K562 (cell line): ENCODE results near the gene ABCG5. TPM values are rescaled to one million over a fixed set of nuclear protein-coding genes. Genes with fewer than 3 reads are reported as not detected.

ENCODE experiments used
- CC2D1A ChIP-seq: fragments of 450-650 bp; IDR thresholded peaks from 2 replicates; pipeline ENCODE4 v1.6.1; 2017; ENCODE audit warnings: mild to moderate bottlenecking
- GABPB1 ChIP-seq: sonication (generic); formaldehyde crosslinking; IDR thresholded peaks from 2 replicates; pipeline ENCODE4 v1.8.0; 2022; ENCODE audit warnings: mild to moderate bottlenecking, missing genetic modification reagents
- HCFC1 ChIP-seq: IDR thresholded peaks from 2 replicates; pipeline ENCODE4 v1.6.1; 2012; ENCODE audit warnings: low read depth, low read length, improper control_type of control experiment
- NCOA2 ChIP-seq, 2 experiments: fragments of 450-650 bp; IDR thresholded peaks; 2 replicates each; pipeline ENCODE4 v1.6.1; 2018; ENCODE audit warnings: mild to moderate bottlenecking in 2 of 2, moderate library complexity in 1 of 2; ENCODE audit not compliant: partially characterized antibody in 2 of 2
- TCF3 ChIP-seq: sonication (generic); formaldehyde crosslinking; IDR thresholded peaks from 2 replicates; pipeline ENCODE4 v1.4.0; 2020; ENCODE audit warnings: mild to moderate bottlenecking, missing genetic modification reagents
- XRCC5 ChIP-seq: fragments of 200-400 bp; formaldehyde crosslinking; IDR thresholded peaks from 2 replicates; pipeline ENCODE4 v1.6.1; 2017; ENCODE audit warnings: low read depth, mild to moderate bottlenecking, low read length
- ZNF197 ChIP-seq: fragments of 200-800 bp; sonication (Bioruptor generic); IDR thresholded peaks from 2 replicates; pipeline ENCODE4 v1.6.1; 2016; ENCODE audit warnings: low read depth, missing genetic modification characterization, missing compliant biosample characterization
- ZNF518B ChIP-seq: fragments of 250-450 bp; sonication (Bioruptor Pico); IDR thresholded peaks from 2 replicates; pipeline ENCODE4 v1.5.0; 2021; ENCODE audit warnings: mild to moderate bottlenecking, moderate library complexity
- ZNF77 ChIP-seq: fragments of 250-450 bp; sonication (Bioruptor Pico); IDR thresholded peaks from 2 replicates; pipeline ENCODE4 v1.5.0; 2020
- polyA plus RNA-seq, 8 experiments: library from polyadenylated mRNA; depleted of rRNA in 4 of 8; stranded (reverse) in 5 of 8; unstranded in 3 of 8; fragments of >200 nt; fragmentation: Nextera tagmentation in 2 of 8; fragmentation: Illumina TruSeq in 1 of 8; extraction: Ambion mirVana in 2 of 8; extraction: Trizol in 1 of 8; gene quantifications; 2 replicates each; pipeline versions ENCODE4 v1.2.1 to v1.2.3, GENCODE V29; 2011 to 2014; ENCODE audit warnings: inconsistent platforms in 1 of 8, missing spikeins in 1 of 8
- total RNA-seq, 7 experiments: library from RNA; depleted of rRNA in 6 of 7; stranded (reverse); fragments of >200 nt in 6 of 7; fragmentation: Illumina TruSeq in 2 of 7; extraction: Trizol in 2 of 7; gene quantifications; 2 replicates each; pipeline versions ENCODE4 v1.2.1 to v1.2.3, GENCODE V29; 2011 to 2021; ENCODE audit warnings: low replicate concordance in 1 of 7
- TF ChIP-seq, protein P1 (sequence below): fragments of 450-650 bp; IDR thresholded peaks from 2 replicates; pipeline ENCODE4 v1.6.1; 2016; ENCODE audit warnings: mild to moderate bottlenecking, moderate library complexity
- TF ChIP-seq, protein P2 (sequence below): fragments of 450-650 bp; formaldehyde crosslinking; IDR thresholded peaks from 2 replicates; pipeline ENCODE4 v1.4.0; 2020; ENCODE audit warnings: mild to moderate bottlenecking, moderate library complexity

The ABCG5 gene
- total and polyA plus RNA-seq, 9 of the 15 experiments (the other 6 are each of a cell fraction or from before 2014, with no cell fraction given) = 0.01 TPM; not detected in 7

DNA sequence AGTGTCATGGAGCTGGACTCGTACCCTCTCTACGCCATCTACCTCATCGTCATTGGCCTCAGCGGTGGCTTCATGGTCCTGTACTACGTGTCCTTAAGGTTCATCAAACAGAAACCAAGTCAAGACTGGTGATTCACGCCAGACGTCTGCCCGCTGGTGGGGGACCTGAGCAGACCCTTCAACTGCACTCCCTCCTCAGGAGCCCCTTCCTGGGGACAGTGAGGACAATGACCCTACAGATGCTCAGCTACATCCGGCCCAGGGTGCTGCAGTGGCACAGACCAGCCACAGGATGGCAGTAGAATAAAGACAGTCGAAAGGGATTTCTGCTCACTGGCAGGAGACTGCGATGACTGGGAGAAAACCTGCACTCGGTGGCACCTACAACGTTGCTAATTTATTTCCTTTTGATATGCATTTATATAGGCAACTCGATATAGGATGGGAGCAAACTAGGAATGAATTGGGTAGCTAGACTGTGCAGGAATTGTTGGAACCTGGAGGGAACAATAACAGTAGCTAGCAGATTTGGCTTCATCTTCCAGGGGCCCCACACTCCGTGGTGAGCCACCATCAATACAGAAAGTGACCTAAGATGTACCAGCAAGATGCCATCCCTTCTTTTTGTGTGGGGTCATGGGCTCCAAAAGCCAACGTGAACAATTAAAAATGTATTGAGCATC is 39.3 kb upstream of the ABCG5 start (continued):
- TF ChIP-seq, protein P1, sequence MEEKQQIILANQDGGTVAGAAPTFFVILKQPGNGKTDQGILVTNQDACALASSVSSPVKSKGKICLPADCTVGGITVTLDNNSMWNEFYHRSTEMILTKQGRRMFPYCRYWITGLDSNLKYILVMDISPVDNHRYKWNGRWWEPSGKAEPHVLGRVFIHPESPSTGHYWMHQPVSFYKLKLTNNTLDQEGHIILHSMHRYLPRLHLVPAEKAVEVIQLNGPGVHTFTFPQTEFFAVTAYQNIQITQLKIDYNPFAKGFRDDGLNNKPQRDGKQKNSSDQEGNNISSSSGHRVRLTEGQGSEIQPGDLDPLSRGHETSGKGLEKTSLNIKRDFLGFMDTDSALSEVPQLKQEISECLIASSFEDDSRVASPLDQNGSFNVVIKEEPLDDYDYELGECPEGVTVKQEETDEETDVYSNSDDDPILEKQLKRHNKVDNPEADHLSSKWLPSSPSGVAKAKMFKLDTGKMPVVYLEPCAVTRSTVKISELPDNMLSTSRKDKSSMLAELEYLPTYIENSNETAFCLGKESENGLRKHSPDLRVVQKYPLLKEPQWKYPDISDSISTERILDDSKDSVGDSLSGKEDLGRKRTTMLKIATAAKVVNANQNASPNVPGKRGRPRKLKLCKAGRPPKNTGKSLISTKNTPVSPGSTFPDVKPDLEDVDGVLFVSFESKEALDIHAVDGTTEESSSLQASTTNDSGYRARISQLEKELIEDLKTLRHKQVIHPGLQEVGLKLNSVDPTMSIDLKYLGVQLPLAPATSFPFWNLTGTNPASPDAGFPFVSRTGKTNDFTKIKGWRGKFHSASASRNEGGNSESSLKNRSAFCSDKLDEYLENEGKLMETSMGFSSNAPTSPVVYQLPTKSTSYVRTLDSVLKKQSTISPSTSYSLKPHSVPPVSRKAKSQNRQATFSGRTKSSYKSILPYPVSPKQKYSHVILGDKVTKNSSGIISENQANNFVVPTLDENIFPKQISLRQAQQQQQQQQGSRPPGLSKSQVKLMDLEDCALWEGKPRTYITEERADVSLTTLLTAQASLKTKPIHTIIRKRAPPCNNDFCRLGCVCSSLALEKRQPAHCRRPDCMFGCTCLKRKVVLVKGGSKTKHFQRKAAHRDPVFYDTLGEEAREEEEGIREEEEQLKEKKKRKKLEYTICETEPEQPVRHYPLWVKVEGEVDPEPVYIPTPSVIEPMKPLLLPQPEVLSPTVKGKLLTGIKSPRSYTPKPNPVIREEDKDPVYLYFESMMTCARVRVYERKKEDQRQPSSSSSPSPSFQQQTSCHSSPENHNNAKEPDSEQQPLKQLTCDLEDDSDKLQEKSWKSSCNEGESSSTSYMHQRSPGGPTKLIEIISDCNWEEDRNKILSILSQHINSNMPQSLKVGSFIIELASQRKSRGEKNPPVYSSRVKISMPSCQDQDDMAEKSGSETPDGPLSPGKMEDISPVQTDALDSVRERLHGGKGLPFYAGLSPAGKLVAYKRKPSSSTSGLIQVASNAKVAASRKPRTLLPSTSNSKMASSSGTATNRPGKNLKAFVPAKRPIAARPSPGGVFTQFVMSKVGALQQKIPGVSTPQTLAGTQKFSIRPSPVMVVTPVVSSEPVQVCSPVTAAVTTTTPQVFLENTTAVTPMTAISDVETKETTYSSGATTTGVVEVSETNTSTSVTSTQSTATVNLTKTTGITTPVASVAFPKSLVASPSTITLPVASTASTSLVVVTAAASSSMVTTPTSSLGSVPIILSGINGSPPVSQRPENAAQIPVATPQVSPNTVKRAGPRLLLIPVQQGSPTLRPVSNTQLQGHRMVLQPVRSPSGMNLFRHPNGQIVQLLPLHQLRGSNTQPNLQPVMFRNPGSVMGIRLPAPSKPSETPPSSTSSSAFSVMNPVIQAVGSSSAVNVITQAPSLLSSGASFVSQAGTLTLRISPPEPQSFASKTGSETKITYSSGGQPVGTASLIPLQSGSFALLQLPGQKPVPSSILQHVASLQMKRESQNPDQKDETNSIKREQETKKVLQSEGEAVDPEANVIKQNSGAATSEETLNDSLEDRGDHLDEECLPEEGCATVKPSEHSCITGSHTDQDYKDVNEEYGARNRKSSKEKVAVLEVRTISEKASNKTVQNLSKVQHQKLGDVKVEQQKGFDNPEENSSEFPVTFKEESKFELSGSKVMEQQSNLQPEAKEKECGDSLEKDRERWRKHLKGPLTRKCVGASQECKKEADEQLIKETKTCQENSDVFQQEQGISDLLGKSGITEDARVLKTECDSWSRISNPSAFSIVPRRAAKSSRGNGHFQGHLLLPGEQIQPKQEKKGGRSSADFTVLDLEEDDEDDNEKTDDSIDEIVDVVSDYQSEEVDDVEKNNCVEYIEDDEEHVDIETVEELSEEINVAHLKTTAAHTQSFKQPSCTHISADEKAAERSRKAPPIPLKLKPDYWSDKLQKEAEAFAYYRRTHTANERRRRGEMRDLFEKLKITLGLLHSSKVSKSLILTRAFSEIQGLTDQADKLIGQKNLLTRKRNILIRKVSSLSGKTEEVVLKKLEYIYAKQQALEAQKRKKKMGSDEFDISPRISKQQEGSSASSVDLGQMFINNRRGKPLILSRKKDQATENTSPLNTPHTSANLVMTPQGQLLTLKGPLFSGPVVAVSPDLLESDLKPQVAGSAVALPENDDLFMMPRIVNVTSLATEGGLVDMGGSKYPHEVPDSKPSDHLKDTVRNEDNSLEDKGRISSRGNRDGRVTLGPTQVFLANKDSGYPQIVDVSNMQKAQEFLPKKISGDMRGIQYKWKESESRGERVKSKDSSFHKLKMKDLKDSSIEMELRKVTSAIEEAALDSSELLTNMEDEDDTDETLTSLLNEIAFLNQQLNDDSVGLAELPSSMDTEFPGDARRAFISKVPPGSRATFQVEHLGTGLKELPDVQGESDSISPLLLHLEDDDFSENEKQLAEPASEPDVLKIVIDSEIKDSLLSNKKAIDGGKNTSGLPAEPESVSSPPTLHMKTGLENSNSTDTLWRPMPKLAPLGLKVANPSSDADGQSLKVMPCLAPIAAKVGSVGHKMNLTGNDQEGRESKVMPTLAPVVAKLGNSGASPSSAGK = no peak
- no peak for TF ChIP-seq ZNF197 (CRISPR knock-in tag)
- TF ChIP-seq ZNF518B = no peak
- no peak for TF ChIP-seq NCOA2 (IDR thresholded peaks at IDR 0.05; ENCODE audit: partially characterized antibody in 2 of 2)
- peak; percentile 20; the same call in 1 of the 2 replicates for TF ChIP-seq HCFC1
- no peak for TF ChIP-seq ZNF77
- peak; percentile 39; the same call in 1 of the 2 replicates for TF ChIP-seq CC2D1A
- 0 out of 2 replicates have a peak, but pooled peaks have one; percentile 14 for TF ChIP-seq TCF3 (CRISPR knock-in tag)
- no peak for TF ChIP-seq XRCC5
- TF ChIP-seq, protein P2, sequence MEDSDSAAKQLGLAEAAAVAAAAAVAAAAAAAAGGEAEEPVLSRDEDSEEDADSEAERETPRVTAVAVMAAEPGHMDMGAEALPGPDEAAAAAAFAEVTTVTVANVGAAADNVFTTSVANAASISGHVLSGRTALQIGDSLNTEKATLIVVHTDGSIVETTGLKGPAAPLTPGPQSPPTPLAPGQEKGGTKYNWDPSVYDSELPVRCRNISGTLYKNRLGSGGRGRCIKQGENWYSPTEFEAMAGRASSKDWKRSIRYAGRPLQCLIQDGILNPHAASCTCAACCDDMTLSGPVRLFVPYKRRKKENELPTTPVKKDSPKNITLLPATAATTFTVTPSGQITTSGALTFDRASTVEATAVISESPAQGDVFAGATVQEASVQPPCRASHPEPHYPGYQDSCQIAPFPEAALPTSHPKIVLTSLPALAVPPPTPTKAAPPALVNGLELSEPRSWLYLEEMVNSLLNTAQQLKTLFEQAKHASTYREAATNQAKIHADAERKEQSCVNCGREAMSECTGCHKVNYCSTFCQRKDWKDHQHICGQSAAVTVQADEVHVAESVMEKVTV (CRISPR knock-in tag) = peak; percentile 71
- TF ChIP-seq GABPB1 (CRISPR knock-in tag) = peak; percentile 63; the same call in 1 of the 2 replicates
